NT2/D1 (cell line): ENCODE measurements around the gene ESAM.

ENCODE experiments used
- SUZ12 ChIP-seq: IDR thresholded peaks from 2 replicates; pipeline ENCODE4 v1.6.1; 2011; ENCODE audit not compliant: insufficient read length, insufficient read depth; ENCODE audit errors: extremely low read depth
- YY1 ChIP-seq: IDR thresholded peaks from 2 replicates; pipeline ENCODE4 v1.6.1; 2011; ENCODE audit not compliant: insufficient read length, insufficient read depth
- ZNF274 ChIP-seq: IDR thresholded peaks from 2 replicates; pipeline ENCODE4 v1.6.1; 2011; ENCODE audit warnings: mild to moderate bottlenecking, low read depth, low read length

- no peak for TF ChIP-seq YY1
- TF ChIP-seq SUZ12: no peak
- TF ChIP-seq ZNF274: no peak
These were observed 34.6 kb downstream of the ESAM start for GRCh38 chr11:124727474-124727873.
